ENCODE data around the gene ULK4. TPM values are rescaled to one million over a fixed set of nuclear protein-coding genes. Genes with fewer than 3 reads are reported as not detected.
"Not testable (repeated sequence)": the region's sequence is repeated elsewhere in the genome, so short reads cannot be mapped to it uniquely, and the experiment has no call there.

The ULK4 gene
- total RNA-seq, 1 experiment from 2014 or later = 4.2 TPM

DNA sequence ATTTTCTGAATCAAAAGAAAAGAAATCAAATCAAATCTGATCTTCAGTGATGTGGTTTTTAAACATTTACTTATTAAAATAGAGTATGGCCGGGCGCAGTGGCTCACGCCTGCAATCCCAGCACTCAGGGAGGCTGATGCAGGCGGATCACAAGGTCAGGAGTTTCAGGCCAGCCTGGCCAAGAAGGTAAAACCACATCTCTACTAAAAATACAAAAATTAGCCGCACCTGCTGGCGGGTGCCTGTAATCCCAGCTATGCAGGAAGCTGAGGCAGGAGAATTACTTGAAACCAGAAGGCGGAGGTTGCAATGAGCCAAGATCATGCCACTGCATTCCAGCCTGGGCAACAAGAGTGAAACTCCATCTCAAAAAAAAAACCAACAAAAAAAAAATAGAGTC is 169.1 kb downstream of the ULK4 start:
- ChIA-PET CTCF (no interaction called here), POLR2A (no interaction called here)
- Histone ChIP-seq H3K4me3 (ENCODE audit: low read depth, low read length) (no peak overlapping the region), H3K36me3 (ENCODE audit: control insufficient read depth, insufficient read depth, low read length) (no peaks in the 10 kb centered on the region), H3K4me1 (no peaks in the 10 kb centered on the region), H3K27me3 (replicated peaks; ENCODE audit: control insufficient read depth, insufficient read depth, low read length) (no peaks in the 10 kb centered on the region), H3K9me3 (no peaks in the 10 kb centered on the region)
- no peak for DNase-seq
- Mint-ChIP-seq H3K4me3 (ENCODE audit: unreplicated experiment) (no peak overlapping the region), H3K27me3 (ENCODE audit: insufficient read depth, unreplicated experiment) (no peaks in the 10 kb centered on the region), H3K9me3 (ENCODE audit: unreplicated experiment) (no peaks in the 10 kb centered on the region), H3K27ac (ENCODE audit: unreplicated experiment) (no peak overlapping the region), H3K4me1 (ENCODE audit: low read depth, unreplicated experiment) (no peaks in the 10 kb centered on the region), H3K36me3 (ENCODE audit: insufficient read depth, unreplicated experiment) (no peaks in the 10 kb centered on the region)
- TF ChIP-seq, protein P1, sequence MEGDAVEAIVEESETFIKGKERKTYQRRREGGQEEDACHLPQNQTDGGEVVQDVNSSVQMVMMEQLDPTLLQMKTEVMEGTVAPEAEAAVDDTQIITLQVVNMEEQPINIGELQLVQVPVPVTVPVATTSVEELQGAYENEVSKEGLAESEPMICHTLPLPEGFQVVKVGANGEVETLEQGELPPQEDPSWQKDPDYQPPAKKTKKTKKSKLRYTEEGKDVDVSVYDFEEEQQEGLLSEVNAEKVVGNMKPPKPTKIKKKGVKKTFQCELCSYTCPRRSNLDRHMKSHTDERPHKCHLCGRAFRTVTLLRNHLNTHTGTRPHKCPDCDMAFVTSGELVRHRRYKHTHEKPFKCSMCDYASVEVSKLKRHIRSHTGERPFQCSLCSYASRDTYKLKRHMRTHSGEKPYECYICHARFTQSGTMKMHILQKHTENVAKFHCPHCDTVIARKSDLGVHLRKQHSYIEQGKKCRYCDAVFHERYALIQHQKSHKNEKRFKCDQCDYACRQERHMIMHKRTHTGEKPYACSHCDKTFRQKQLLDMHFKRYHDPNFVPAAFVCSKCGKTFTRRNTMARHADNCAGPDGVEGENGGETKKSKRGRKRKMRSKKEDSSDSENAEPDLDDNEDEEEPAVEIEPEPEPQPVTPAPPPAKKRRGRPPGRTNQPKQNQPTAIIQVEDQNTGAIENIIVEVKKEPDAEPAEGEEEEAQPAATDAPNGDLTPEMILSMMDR (IDR thresholded peaks at IDR 0.05; ENCODE audit: insufficient read depth in 1 of 2, low read depth in 1 of 2, low read length in 1 of 2, severe bottlenecking in 1 of 2, unreplicated experiment in 1 of 2) = no peak
- no TSS peak for BruUV-seq (replicated peaks)
- intact Hi-C loops (cut with micrococcal nuclease; ENCODE audit: unreplicated experiment) = no loop called here

DNA sequence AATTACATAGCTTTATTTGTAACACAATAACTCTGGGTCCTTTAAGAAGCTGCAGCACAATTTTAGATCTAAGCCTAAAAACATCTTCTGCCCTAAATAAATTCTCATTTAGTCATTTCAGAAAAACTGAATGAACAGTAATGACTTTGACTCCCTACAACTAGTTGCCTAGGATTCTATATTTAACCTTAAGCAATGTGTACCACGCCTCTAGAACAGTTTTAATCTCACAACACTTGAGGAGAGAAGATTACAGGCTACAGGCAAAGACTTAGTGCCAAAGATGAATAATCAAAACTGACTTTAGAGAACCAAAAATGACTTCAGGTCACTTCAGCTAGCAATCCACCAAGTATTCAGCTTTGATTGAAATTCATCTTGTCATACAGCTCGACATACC is 192.8 kb downstream of the ULK4 start:
- H3K27ac Mint-ChIP-seq (ENCODE audit: unreplicated experiment) = no peak overlapping the region
- BruUV-seq (replicated peaks) = no TSS peak
- no peak overlapping the region for H3K4me3 Mint-ChIP-seq (ENCODE audit: unreplicated experiment)
- ChIA-PET CTCF (no interaction called here), POLR2A (no interaction called here)
- H3K36me3 Mint-ChIP-seq (ENCODE audit: insufficient read depth, unreplicated experiment) = no peaks in the 10 kb centered on the region
- Histone ChIP-seq H3K4me1 (no peaks in the 10 kb centered on the region), H3K27me3 (replicated peaks; ENCODE audit: control insufficient read depth, insufficient read depth, low read length) (no peaks in the 10 kb centered on the region), H3K4me3 (ENCODE audit: low read depth, low read length) (no peak overlapping the region), H3K36me3 (ENCODE audit: control insufficient read depth, insufficient read depth, low read length) (no peaks in the 10 kb centered on the region), H3K9me3 (no peaks in the 10 kb centered on the region)
- no peaks in the 10 kb centered on the region for H3K4me1 Mint-ChIP-seq (ENCODE audit: low read depth, unreplicated experiment)
- no peaks in the 10 kb centered on the region for H3K9me3 Mint-ChIP-seq (ENCODE audit: unreplicated experiment)
- peaks cover 4% of the 10 kb centered on the region for H3K27me3 Mint-ChIP-seq (ENCODE audit: insufficient read depth, unreplicated experiment)
- TF ChIP-seq, protein P1 (IDR thresholded peaks at IDR 0.05; ENCODE audit: insufficient read depth in 1 of 2, low read depth in 1 of 2, low read length in 1 of 2, severe bottlenecking in 1 of 2, unreplicated experiment in 1 of 2) = no peak
- intact Hi-C loops (cut with micrococcal nuclease; ENCODE audit: unreplicated experiment) = no loop called here
- no peak for DNase-seq

- no peaks in the 10 kb centered on the region for H3K9me3 ChIP-seq
- no peaks in the 10 kb centered on the region for H3K36me3 ChIP-seq (ENCODE audit: control insufficient read depth, insufficient read depth, low read length)
- no peak overlapping the region for H3K4me3 Mint-ChIP-seq (ENCODE audit: unreplicated experiment)
- intact Hi-C loops (cut with micrococcal nuclease; ENCODE audit: unreplicated experiment) = no loop called here
- CTCF ChIA-PET = no interaction called here
- POLR2A ChIA-PET = no interaction called here
- H3K4me1 Mint-ChIP-seq (ENCODE audit: low read depth, unreplicated experiment) = no peaks in the 10 kb centered on the region
- no peaks in the 10 kb centered on the region for H3K36me3 Mint-ChIP-seq (ENCODE audit: insufficient read depth, unreplicated experiment)
- TF ChIP-seq, protein P1 (IDR thresholded peaks at IDR 0.05; ENCODE audit: insufficient read depth in 1 of 2, low read depth in 1 of 2, low read length in 1 of 2, severe bottlenecking in 1 of 2, unreplicated experiment in 1 of 2) = no peak
- no TSS peak for BruUV-seq (replicated peaks)
- no peak overlapping the region for H3K27ac Mint-ChIP-seq (ENCODE audit: unreplicated experiment)
- no peak overlapping the region for H3K4me3 ChIP-seq (ENCODE audit: low read depth, low read length)
- no peaks in the 10 kb centered on the region for H3K27me3 ChIP-seq (replicated peaks; ENCODE audit: control insufficient read depth, insufficient read depth, low read length)
- no peaks in the 10 kb centered on the region for H3K4me1 ChIP-seq
- H3K27me3 Mint-ChIP-seq (ENCODE audit: insufficient read depth, unreplicated experiment) = peaks cover 4% of the 10 kb centered on the region
- no peak for DNase-seq
- no peaks in the 10 kb centered on the region for H3K9me3 Mint-ChIP-seq (ENCODE audit: unreplicated experiment)
These were observed 193.5 kb downstream of the ULK4 start for GRCh38 chr3:41768363-41768762.

DNA sequence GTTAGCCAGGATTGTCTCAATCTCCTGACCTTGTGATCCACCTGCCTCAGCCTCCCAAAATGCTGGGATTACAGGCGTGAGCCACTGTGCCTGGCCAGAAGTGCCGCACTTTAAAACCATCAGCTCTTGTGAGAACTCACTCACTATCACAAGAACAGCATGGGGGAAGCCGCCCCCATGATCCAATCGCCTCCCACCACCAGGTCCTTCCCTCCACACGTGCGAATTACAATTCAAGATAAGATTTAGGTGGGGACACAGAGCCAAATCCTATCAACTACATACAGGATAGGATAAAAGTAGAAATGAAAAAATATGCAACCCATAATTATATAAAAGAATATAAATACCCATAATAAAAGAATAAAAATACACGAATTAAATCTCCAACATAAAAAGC is 199.0 kb downstream of the ULK4 start:
- POLR2A ChIA-PET; intact Hi-C loops (cut with micrococcal nuclease; ENCODE audit: unreplicated experiment); H3K9me3 ChIP-seq; DNase-seq; H3K36me3 Mint-ChIP-seq (ENCODE audit: insufficient read depth, unreplicated experiment); H3K4me1 Mint-ChIP-seq (ENCODE audit: low read depth, unreplicated experiment); H3K9me3 Mint-ChIP-seq (ENCODE audit: unreplicated experiment); H3K27me3 ChIP-seq (replicated peaks; ENCODE audit: control insufficient read depth, insufficient read depth, low read length); H3K4me3 ChIP-seq (ENCODE audit: low read depth, low read length); H3K4me1 ChIP-seq; H3K27ac Mint-ChIP-seq (ENCODE audit: unreplicated experiment); H3K4me3 Mint-ChIP-seq (ENCODE audit: unreplicated experiment); H3K36me3 ChIP-seq (ENCODE audit: control insufficient read depth, insufficient read depth, low read length); BruUV-seq (replicated peaks); H3K27me3 Mint-ChIP-seq (ENCODE audit: insufficient read depth, unreplicated experiment): not testable (repeated sequence)
- CTCF ChIA-PET = interaction anchor here (0.6 kb wide), 1 partner anchor 45 kb away, joined by 3 read pairs; no protein-coding TSS in a partner anchor
